ENCODE data around the gene MAN2C1.

The MAN2C1 gene

DNA sequence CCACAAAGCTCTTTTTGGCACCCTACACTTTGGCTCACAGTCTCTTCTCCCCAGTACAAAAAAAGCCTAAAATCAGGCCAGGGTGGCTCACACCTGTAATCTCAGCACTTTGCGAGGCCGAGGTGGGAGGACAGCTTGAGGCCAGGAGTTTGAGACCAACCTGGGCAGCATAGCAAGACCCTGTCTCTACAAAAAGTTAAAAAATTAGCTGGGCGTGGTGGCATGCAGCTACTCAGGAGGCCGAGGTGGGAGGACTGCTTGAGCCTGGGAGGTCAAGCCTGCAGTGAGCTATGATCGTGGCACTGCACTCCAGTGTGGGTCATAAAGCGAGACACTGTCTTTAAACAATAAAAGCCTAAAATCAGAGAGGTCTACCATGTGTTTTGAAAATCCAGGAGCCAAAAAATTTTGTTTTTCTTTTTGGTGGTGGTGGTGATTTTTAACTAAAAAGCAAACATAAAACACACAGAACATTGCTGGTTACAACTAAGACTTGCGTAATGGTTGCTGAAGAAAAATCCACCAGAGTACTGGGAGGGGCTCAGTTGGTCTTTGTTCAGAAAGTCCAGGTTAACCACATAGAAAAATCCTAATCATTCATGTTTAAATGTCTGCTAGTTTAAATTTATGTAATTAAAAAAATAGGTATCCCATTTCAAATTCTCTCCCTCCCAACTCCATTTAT lies 1.6 kb upstream of the MAN2C1 start:
- no peak for ATAC-seq
- TF ChIP-seq BACH2 (CRISPR knock-in tag; IDR thresholded peaks at IDR 0.05; ENCODE audit: borderline replicate concordance) (no peak), ZNF8 (CRISPR knock-in tag; IDR thresholded peaks at IDR 0.05) (no peak), ESRRG (CRISPR knock-in tag; IDR thresholded peaks at IDR 0.05) (no peak)
- TF ChIP-seq, protein P1, sequence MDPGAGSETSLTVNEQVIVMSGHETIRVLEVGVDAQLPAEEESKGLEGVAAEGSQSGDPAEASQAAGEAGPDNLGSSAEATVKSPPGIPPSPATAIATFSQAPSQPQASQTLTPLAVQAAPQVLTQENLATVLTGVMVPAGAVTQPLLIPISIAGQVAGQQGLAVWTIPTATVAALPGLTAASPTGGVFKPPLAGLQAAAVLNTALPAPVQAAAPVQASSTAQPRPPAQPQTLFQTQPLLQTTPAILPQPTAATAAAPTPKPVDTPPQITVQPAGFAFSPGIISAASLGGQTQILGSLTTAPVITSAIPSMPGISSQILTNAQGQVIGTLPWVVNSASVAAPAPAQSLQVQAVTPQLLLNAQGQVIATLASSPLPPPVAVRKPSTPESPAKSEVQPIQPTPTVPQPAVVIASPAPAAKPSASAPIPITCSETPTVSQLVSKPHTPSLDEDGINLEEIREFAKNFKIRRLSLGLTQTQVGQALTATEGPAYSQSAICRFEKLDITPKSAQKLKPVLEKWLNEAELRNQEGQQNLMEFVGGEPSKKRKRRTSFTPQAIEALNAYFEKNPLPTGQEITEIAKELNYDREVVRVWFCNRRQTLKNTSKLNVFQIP (CRISPR knock-in tag; IDR thresholded peaks at IDR 0.05; ENCODE audit: borderline replicate concordance, low read depth) = no peak

- TF ChIP-seq PPARA (CRISPR knock-in tag; IDR thresholded peaks at IDR 0.05; ENCODE audit: borderline replicate concordance) (no peak), ESRRG (CRISPR knock-in tag; IDR thresholded peaks at IDR 0.05) (no peak), ZNF70 (CRISPR knock-in tag; IDR thresholded peaks at IDR 0.05) (no peak), ISL1 (CRISPR knock-in tag; IDR thresholded peaks at IDR 0.05) (no peak), OSR1 (CRISPR knock-in tag; IDR thresholded peaks at IDR 0.05) (no peak), ZFP3 (CRISPR knock-in tag; IDR thresholded peaks at IDR 0.05) (no peak), CSRNP3 (CRISPR knock-in tag; IDR thresholded peaks at IDR 0.05) (no peak), RARB (CRISPR knock-in tag; IDR thresholded peaks at IDR 0.05) (no peak)
- TF ChIP-seq, protein P2, sequence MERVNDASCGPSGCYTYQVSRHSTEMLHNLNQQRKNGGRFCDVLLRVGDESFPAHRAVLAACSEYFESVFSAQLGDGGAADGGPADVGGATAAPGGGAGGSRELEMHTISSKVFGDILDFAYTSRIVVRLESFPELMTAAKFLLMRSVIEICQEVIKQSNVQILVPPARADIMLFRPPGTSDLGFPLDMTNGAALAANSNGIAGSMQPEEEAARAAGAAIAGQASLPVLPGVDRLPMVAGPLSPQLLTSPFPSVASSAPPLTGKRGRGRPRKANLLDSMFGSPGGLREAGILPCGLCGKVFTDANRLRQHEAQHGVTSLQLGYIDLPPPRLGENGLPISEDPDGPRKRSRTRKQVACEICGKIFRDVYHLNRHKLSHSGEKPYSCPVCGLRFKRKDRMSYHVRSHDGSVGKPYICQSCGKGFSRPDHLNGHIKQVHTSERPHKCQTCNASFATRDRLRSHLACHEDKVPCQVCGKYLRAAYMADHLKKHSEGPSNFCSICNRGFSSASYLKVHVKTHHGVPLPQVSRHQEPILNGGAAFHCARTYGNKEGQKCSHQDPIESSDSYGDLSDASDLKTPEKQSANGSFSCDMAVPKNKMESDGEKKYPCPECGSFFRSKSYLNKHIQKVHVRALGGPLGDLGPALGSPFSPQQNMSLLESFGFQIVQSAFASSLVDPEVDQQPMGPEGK (CRISPR knock-in tag; IDR thresholded peaks at IDR 0.05; ENCODE audit: borderline replicate concordance) = no peak
- peak; percentile 6 for ATAC-seq
These were observed 357 bp upstream of the MAN2C1 start for GRCh38 chr15:75368689-75369239.

GRCh38 chr15:75367406-75367912 lies 948 bp downstream of the MAN2C1 start:
- ATAC-seq = no peak

More at GRCh38 chr15:75367406-75367912, 948 bp downstream of the MAN2C1 start:
- TF ChIP-seq OSR1 (CRISPR knock-in tag; IDR thresholded peaks at IDR 0.05) (no peak), ZC3H10 (CRISPR knock-in tag; IDR thresholded peaks at IDR 0.05) (no peak), ZFP3 (CRISPR knock-in tag; IDR thresholded peaks at IDR 0.05) (no peak), TSHZ2 (CRISPR knock-in tag; IDR thresholded peaks at IDR 0.05) (no peak), GLIS3 (CRISPR knock-in tag; IDR thresholded peaks at IDR 0.05) (no peak), CSRNP3 (CRISPR knock-in tag; IDR thresholded peaks at IDR 0.05) (no peak), TCF4 (CRISPR knock-in tag; IDR thresholded peaks at IDR 0.05; ENCODE audit: borderline replicate concordance) (no peak), TOX (CRISPR knock-in tag; IDR thresholded peaks at IDR 0.05; ENCODE audit: borderline replicate concordance) (no peak), PPARA (CRISPR knock-in tag; IDR thresholded peaks at IDR 0.05; ENCODE audit: borderline replicate concordance) (no peak), ESRRG (CRISPR knock-in tag; IDR thresholded peaks at IDR 0.05) (no peak), ZNF565 (CRISPR knock-in tag; conservative IDR thresholded peaks at IDR 0.05; ENCODE audit: low read depth) (no peak), CREB5 (CRISPR knock-in tag; IDR thresholded peaks at IDR 0.05; ENCODE audit: low read depth) (no peak), ZNF8 (CRISPR knock-in tag; IDR thresholded peaks at IDR 0.05) (no peak), ISL1 (CRISPR knock-in tag; IDR thresholded peaks at IDR 0.05) (no peak), BACH2 (CRISPR knock-in tag; IDR thresholded peaks at IDR 0.05; ENCODE audit: borderline replicate concordance) (no peak), ARNTL (CRISPR knock-in tag; IDR thresholded peaks at IDR 0.05; ENCODE audit: borderline replicate concordance, low read depth) (no peak), SNAI2 (CRISPR knock-in tag; IDR thresholded peaks at IDR 0.05) (no peak)
- TF ChIP-seq, protein P1 (CRISPR knock-in tag; IDR thresholded peaks at IDR 0.05; ENCODE audit: borderline replicate concordance, low read depth) = no peak

Data from SK-N-SH treated with all-trans-retinoic acid at 6 μM for 48 hours (cell line).